Sigmoid colon (tissue), 7 donors: ENCODE measurements around the gene CCDC137. TPM values are rescaled to one million over a fixed set of nuclear protein-coding genes. Genes with fewer than 3 reads are reported as not detected.

ENCODE experiments used
- DNase-seq: peaks from one replicate; pipeline ENCODE4 v3.0.0-alpha.2; 2019
- H3K27ac ChIP-seq, 4 donors: fragments of 200-600 bp; sonication (generic); one replicate each; pipeline ENCODE4 v1.5.1; 2016 to 2019; ENCODE audit warnings: mild to moderate bottlenecking in 1 of 4
- H3K27me3 ChIP-seq, 3 donors: fragments of 200-600 bp; sonication (generic); one replicate each; pipeline ENCODE4 v1.5.1; 2019; ENCODE audit warnings: mild to moderate bottlenecking in 1 of 3
- H3K36me3 ChIP-seq, 4 donors: fragments of 200-600 bp; sonication (generic); one replicate each; pipeline ENCODE4 v1.5.1; 2016 to 2019
- H3K4me1 ChIP-seq, 4 donors: fragments of 200-600 bp; sonication (generic); one replicate each; pipeline ENCODE4 v1.5.1; 2017 to 2019
- H3K4me3 ChIP-seq, 4 donors: fragments of 200-600 bp; sonication (generic); one replicate each; pipeline ENCODE4 v1.5.1; 2017 to 2019; ENCODE audit warnings: mild to moderate bottlenecking in 2 of 4, moderate library complexity in 1 of 4
- H3K9me3 ChIP-seq, 4 donors: fragments of 200-600 bp in 3 of 4; sonication (generic) in 3 of 4; one replicate each; pipeline versions ENCODE4 v1.5.1 to v1.6.1; 2013 to 2019
- EP300 ChIP-seq, 4 donors: sonication (generic); formaldehyde crosslinking; IDR thresholded peaks; one replicate each; pipeline ENCODE4 v1.6.1; 2017; ENCODE audit warnings: antibody characterized with exemption in 4 of 4
- POLR2A ChIP-seq, 2 donors: fragments of 450-650 bp; IDR thresholded peaks; one replicate each; pipeline ENCODE4 v1.6.1; 2016; ENCODE audit warnings: antibody characterized with exemption in 2 of 2, mild to moderate bottlenecking in 2 of 2, moderate library complexity in 2 of 2
- POLR2AphosphoS5 ChIP-seq, 4 donors: sonication (generic); formaldehyde crosslinking; IDR thresholded peaks; one replicate each; pipeline ENCODE4 v1.6.1; 2017; ENCODE audit warnings: antibody characterized with exemption in 4 of 4
- WGBS, 2 donors: extraction: QIAGEN DNeasy Blood & Tissue Kit; methylation state at CpG; one replicate each; pipeline ENCODE4 v1.1.7; 2013; 5-methylcytosine and 5-hydroxymethylcytosine counted together
- intact Hi-C: fragments of 100-400 bp; cut with DNase I; formaldehyde crosslinking; loops from one replicate; pipeline ENCODE4 v1.15.1; 2023
- polyA plus RNA-seq, 3 donors: library from polyadenylated mRNA; stranded (reverse); fragments of 200-250 nt; gene quantifications; one replicate each; pipeline ENCODE4 v1.2.3, GENCODE V29; 2013
- total RNA-seq, 4 donors: library from RNA; depleted of rRNA; stranded (reverse); fragments of >200 nt; gene quantifications; one replicate each; pipeline ENCODE4 v1.1.0, GENCODE V29; 2016
- TF ChIP-seq, protein P1 (sequence below), 4 experiments: fragments of 450-650 bp in 3 of 4; fragments of 200-600 bp in 1 of 4; IDR thresholded peaks; one replicate each; pipeline ENCODE4 v1.5.1; 2016 to 2019; ENCODE audit warnings: antibody characterized with exemption in 4 of 4, mild to moderate bottlenecking in 3 of 4, moderate library complexity in 2 of 4
- donor health status: healthy with polysubstance abuse.
- donor health status: Bipolar disorder and iron deficiency.
- donor health status: healthy.

The CCDC137 gene
- total and polyA plus RNA-seq, 7 donors = 5.5 to 31.1 (median 9.5) TPM

DNA sequence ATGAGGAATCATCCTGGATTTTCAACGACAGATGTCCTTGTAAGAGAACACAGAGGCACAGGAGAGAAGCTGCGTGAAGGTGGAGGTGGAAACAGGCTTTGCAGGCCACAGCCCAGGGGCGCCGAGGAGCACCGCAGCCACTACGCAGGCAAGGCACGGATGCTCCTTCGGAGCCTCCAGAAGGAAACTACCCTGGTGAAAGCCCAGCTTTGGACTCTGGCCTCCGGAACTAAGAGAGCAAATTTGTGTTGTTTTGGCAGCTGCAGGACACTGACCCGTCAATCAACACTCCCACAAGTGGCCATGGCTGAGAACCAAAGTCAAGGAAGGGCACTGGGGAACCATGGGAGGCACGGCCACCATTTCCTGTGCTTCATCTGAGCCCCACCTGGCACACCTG is 13.6 kb downstream of the CCDC137 start:
- intact Hi-C loops = loop anchor here (5.0 kb wide), 1 partner anchor 43 kb away; the partner anchor contains the start of genes NPLOC4 and TSPAN10
- peaks cover 0 to 25% (median 22%) of the 10 kb centered on the region in 4 donors for H3K4me1 ChIP-seq
- no peaks in the 10 kb centered on the region for H3K9me3 ChIP-seq
- no peaks in the 10 kb centered on the region for H3K27me3 ChIP-seq
- no peak overlapping the region for H3K4me3 ChIP-seq
- no peak overlapping the region for H3K27ac ChIP-seq
- DNase-seq = no peak
- TF ChIP-seq POLR2AphosphoS5 (IDR thresholded peaks at IDR 0.05) (no peak), EP300 (IDR thresholded peaks at IDR 0.05) (no peak)
- TF ChIP-seq, protein P1, sequence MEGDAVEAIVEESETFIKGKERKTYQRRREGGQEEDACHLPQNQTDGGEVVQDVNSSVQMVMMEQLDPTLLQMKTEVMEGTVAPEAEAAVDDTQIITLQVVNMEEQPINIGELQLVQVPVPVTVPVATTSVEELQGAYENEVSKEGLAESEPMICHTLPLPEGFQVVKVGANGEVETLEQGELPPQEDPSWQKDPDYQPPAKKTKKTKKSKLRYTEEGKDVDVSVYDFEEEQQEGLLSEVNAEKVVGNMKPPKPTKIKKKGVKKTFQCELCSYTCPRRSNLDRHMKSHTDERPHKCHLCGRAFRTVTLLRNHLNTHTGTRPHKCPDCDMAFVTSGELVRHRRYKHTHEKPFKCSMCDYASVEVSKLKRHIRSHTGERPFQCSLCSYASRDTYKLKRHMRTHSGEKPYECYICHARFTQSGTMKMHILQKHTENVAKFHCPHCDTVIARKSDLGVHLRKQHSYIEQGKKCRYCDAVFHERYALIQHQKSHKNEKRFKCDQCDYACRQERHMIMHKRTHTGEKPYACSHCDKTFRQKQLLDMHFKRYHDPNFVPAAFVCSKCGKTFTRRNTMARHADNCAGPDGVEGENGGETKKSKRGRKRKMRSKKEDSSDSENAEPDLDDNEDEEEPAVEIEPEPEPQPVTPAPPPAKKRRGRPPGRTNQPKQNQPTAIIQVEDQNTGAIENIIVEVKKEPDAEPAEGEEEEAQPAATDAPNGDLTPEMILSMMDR (IDR thresholded peaks at IDR 0.05) = no peak
- WGBS, 2 donors = 79 to 87% methylated on average over 11 of the region's 11 CpGs
- H3K36me3 ChIP-seq = peaks cover 0 to 14% (median 0%) of the 10 kb centered on the region in 4 donors

- Histone ChIP-seq H3K27me3 (no peaks in the 10 kb centered on the region), H3K36me3 (peaks cover 5 to 21% (median 7%) of the 10 kb centered on the region in 4 donors), H3K4me1 (peaks cover 0 to 32% (median 31%) of the 10 kb centered on the region in 4 donors), H3K27ac (no peak overlapping the region), H3K9me3 (no peaks in the 10 kb centered on the region), H3K4me3 (no peak overlapping the region)
- TF ChIP-seq POLR2AphosphoS5 (IDR thresholded peaks at IDR 0.05) (no peak), EP300 (IDR thresholded peaks at IDR 0.05) (no peak), POLR2A (IDR thresholded peaks at IDR 0.05) (no peak)
- TF ChIP-seq, protein P1 (IDR thresholded peaks at IDR 0.05) = no peak
- 89 to 90% methylated on average over 17 of the region's 17 CpGs for WGBS, 2 donors
- intact Hi-C loops = loop anchor here (5.0 kb wide), 1 partner anchor 44 kb away; the partner anchor contains the start of genes NPLOC4 and TSPAN10
- DNase-seq = no peak
These were observed 15.1 kb downstream of the CCDC137 start for GRCh38 chr17:81681672-81682071.

DNA sequence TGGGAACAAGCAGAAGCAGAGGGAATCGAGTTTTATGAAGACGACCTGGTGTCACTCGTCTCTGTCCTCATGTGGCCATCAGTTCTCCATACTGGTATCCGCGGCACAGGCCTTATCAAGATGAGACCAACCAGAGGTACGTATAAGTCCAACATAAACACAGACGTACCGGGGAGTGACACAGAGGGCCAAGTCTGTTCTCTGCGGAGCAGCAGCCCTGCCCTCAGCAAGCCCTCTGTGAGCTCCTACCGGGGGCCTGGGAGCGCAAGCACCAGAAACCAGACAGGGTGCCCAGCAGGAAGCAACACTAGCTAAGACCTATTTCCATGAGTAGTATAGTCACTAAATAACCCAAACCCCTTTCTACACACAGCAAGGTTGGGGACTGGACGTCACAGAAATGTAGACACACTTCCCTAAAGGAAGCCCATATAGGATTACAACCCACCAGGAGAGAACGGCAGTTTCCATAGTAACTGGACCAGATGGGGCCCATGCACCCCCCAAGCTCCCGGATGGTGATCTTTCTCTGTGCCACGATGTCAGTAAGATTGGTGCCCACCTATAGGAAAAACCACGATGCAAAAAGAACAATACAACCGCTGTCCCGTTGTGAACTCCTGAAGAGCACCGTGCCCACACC is 16.1 kb downstream of the CCDC137 start:
- intact Hi-C loops = loop anchor here (5.0 kb wide), 1 partner anchor 45 kb away; the partner anchor contains the start of genes NPLOC4 and TSPAN10
- Histone ChIP-seq H3K4me1 (peaks cover 0 to 32% (median 31%) of the 10 kb centered on the region in 4 donors), H3K36me3 (peaks cover 12 to 31% (median 16%) of the 10 kb centered on the region in 4 donors), H3K27ac (peak overlapping the region; percentile 81 to 93 (median 84)), H3K4me3 (peak overlapping the region; percentile 75 to 97 (median 86)), H3K9me3 (no peaks in the 10 kb centered on the region), H3K27me3 (no peaks in the 10 kb centered on the region)
- TF ChIP-seq, protein P1 (IDR thresholded peaks at IDR 0.05) = no peak
- TF ChIP-seq EP300 (IDR thresholded peaks at IDR 0.05) (no peak), POLR2AphosphoS5 (IDR thresholded peaks at IDR 0.05) (no peak), POLR2A (IDR thresholded peaks at IDR 0.05) (no peak)
- DNase-seq = no peak
- 42 to 47% methylated on average over 19 of the region's 19 CpGs for WGBS, 2 donors

DNA sequence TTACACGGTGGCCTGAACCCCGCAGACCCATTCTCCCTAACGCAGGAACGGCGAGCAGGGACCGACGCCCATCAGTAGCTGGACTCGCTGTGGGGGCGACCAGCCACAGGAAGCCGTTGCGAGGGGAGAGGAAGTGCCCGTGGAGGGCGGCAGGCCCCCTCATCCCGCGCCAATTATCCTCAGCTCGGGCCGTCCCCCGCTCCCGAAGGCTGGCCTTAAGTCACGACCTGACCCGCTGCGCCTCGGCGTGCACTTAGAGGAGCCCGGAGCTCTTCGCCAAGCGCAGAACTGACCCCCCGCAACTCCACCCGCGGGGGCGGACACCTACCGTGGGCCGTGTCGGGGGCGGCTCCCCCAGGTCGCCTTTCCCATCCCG is 16.7 kb downstream of the CCDC137 start:
- peaks cover 12 to 36% (median 21%) of the 10 kb centered on the region in 4 donors for H3K36me3 ChIP-seq
- WGBS, 2 donors = 0 to 1% methylated on average over 37 of the region's 37 CpGs

More for the DNA sequence above, 16.7 kb downstream of the CCDC137 start:
- intact Hi-C loops = loop anchor here (5.0 kb wide), 1 partner anchor 46 kb away; the partner anchor contains the start of genes NPLOC4 and TSPAN10
- no peaks in the 10 kb centered on the region for H3K27me3 ChIP-seq
- peaks cover 0 to 32% (median 31%) of the 10 kb centered on the region in 4 donors for H3K4me1 ChIP-seq
- peak overlapping the region; percentile 75 to 97 (median 86) for H3K4me3 ChIP-seq
- TF ChIP-seq, protein P1 (IDR thresholded peaks at IDR 0.05) = no peak
- no peak for TF ChIP-seq POLR2AphosphoS5 (IDR thresholded peaks at IDR 0.05)
- TF ChIP-seq POLR2A (IDR thresholded peaks at IDR 0.05) = no peak
- TF ChIP-seq EP300 (IDR thresholded peaks at IDR 0.05) = no peak
- DNase-seq = no peak
- peak overlapping the region; percentile 81 to 93 (median 84) for H3K27ac ChIP-seq
- no peaks in the 10 kb centered on the region for H3K9me3 ChIP-seq
